Renal pelvis (tissue), 4 donors: ENCODE data around the gene PTPN23. TPM values are rescaled to one million over a fixed set of nuclear protein-coding genes. Genes with fewer than 3 reads are reported as not detected.
"Not testable (repeated sequence)": the region's sequence is repeated elsewhere in the genome, so short reads cannot be mapped to it uniquely, and the experiment has no call there.

Experiments
- DNase-seq: peaks from one replicate; pipeline ENCODE4 v3.0.0-alpha.2; 2013
- polyA plus RNA-seq, 3 donors: library from polyadenylated mRNA; unstranded; fragments of 120-200 nt; gene quantifications; one replicate each; pipeline ENCODE4 v1.2.1, GENCODE V29; 2013; ENCODE audit not compliant: insufficient read length in 3 of 3

PTPN23 gene
- polyA plus RNA-seq, 3 donors, result 31.5 to 35.3 (median 34.4) TPM

- DNase-seq, result no peak
Measured at GRCh38 chr3:47436180-47436579, 55.4 kb downstream of the PTPN23 start.

- no peak for DNase-seq
Measured at GRCh38 chr3:47440131-47440530, 59.3 kb downstream of the PTPN23 start.

GRCh38 chr3:47441796-47442551, 61.2 kb downstream of the PTPN23 start:
- DNase-seq, result no peak

- DNase-seq, result no peak
Measured at GRCh38 chr3:47443611-47443995, 62.8 kb downstream of the PTPN23 start.

GRCh38 chr3:47444103-47444502, 63.3 kb downstream of the PTPN23 start:
- no peak for DNase-seq

- no peak for DNase-seq
Measured at GRCh38 chr3:47452453-47453215, 71.8 kb downstream of the PTPN23 start.

- DNase-seq, result no peak
Measured at GRCh38 chr3:47455806-47456452, 75.1 kb downstream of the PTPN23 start.

GRCh38 chr3:47456984-47457383, 76.2 kb downstream of the PTPN23 start:
- DNase-seq, result no peak

GRCh38 chr3:47459534-47460085, 78.8 kb downstream of the PTPN23 start:
- not testable (repeated sequence) for DNase-seq

Other genes starting within 250 kb of the PTPN23 start
- 10 to 100 TPM; 60.9 to 73.5 (median 63.5) TPM for gene SETD2, start 216.9 kb upstream of the PTPN23 start, polyA plus RNA-seq
- 10 to 100 TPM; 24.2 to 24.5 (median 24.4) TPM for gene KIF9, start 98.2 kb upstream of the PTPN23 start, polyA plus RNA-seq
- 10 to 100 TPM; 13.5 to 17.0 (median 16.3) TPM for gene KLHL18, start 98.1 kb upstream of the PTPN23 start, polyA plus RNA-seq
- 10 to 100 TPM; 83.3 to 95.2 (median 93.1) TPM for gene SCAP, start 94.9 kb downstream of the PTPN23 start, polyA plus RNA-seq
- 10 to 100 TPM; 42.1 to 52.9 (median 49.9) TPM for gene ELP6, start 132.7 kb downstream of the PTPN23 start, polyA plus RNA-seq
- gene CSPG5, start 197.8 kb downstream of the PTPN23 start, polyA plus RNA-seq, result 1 to 10 TPM in 1 of 3 donors, under 1 TPM in 2; 0.87 to 1.5 (median 0.95) TPM